ENCODE data around the gene UHRF2.
"Not testable (repeated sequence)": the region's sequence is repeated elsewhere in the genome, so short reads cannot be mapped to it uniquely, and the experiment has no call there.

UHRF2 gene

DNA sequence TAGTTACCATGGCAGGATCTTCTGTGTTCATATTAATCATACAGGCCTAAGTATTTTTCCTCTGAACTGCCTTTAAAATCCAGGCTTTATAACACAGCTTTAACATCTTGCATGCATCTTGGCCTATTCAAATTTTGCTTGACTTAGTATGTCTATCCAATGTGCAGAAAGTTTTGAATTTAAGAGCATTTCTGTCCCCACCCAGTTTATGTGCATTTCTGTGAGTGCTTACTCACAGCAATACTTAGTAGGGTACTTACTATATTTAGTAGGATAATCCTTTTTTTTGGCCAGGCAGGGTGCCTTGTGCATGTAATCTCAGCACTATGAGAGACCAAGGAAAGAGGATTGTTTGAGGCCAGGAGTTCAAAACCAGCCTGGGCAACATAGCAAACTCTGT is 18.0 kb downstream of the UHRF2 start:
- no peak for DNase-seq

DNA sequence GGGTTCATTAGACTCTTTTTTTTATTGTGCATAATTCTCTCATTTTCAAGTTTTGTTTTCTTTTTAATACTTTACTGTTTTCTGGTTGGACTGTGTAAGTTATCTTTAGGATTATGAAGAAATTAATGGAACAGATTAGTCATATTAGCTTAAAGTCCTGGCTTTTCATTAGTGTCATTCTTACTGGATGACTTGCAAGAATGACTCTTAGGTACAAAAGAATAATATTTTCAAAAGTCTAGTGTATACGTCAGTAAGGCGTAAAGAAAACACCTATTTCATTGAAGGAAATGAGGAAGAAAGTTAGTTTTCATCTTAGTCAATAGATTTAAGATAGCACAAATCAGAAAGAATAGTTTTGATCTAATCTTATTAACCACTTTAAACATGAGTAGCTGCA is 20.4 kb downstream of the UHRF2 start:
- no peak for DNase-seq

DNA sequence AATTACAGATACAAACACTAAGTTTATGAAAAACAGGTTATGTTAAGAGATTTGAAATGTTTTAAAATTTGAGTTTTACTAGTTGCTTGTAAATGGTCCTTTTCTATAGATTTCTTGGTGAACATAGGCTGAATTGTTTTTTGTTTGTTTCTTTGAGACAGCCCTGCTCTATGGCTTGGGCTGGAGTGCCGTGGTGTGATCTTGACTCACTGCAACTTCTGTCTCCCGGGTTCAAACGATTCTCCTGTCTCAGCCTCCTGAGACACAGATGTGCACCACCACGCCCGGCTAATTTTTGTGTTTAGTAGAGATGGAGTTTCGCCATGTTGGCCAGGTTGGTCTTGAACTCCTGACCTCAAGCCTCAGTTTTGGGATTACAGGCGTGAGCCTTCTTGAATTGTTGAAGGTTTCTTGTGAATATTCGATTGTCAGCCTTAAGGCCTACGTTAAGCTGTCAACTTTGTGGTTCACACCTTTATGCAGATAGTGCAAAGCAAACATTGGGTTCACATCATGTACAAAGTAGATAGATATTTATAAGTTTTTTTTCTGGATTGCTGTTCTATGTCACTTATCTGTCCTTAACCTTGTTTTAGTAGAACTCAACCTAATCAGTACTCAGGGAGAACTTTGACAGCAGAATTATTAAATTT is 26.2 kb downstream of the UHRF2 start:
- peak; percentile 26 for DNase-seq

DNA sequence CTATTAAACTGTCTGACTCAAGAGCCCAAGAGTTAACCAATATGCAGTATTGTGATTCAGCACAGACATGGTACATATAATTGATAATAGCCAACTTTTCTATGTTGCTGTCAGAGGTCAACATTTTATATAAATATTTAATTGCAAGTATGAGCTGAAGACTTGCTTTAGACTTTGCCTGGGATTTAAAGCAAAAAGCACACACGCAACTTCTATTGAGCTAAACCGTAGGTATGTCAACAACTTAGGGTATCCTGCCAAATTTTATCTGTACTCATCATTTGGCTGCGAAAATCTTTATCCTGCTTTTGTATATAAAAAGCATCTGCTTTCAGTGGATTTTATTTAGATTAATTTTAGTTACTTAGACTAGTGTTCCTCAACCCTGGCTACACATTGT is 27.4 kb downstream of the UHRF2 start:
- DNase-seq: no peak

DNA sequence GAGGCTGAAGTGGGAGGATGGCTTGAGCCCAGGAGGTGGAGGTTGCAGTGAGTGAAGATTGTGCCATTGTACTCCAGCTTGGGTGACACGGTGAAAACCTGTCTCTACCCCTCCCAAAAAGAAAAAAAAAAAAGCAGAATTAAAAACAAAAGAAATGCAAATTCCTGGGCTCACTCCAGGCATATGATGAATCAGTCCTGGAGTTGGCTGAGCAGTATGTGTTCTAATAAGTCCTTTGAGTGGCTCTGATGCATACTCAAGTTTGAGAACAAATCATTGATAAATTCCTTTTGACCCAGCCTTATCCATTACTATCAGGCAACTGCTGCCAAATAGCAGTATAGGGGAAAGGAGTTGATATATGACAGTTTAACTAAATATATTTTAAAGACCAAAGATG is 28.3 kb downstream of the UHRF2 start:
- DNase-seq: no peak

DNA sequence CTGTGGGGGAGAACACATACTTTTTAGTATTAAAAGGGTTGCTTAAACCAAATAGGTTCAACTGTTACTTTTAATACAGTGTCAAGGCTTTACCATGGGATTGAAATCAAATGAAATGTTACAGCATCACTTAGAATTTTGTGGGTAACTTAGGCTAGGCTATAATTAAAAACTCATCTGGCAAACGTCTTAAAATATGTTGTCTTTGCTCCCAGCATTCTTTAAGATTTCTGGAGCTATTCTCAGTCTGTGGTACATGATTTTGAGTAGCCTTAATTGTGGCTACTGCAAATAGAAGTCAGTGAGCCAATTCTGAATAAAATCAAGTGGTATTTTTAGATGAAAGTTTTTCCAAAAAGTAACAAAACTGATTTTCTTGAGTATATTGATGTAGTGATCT is 30.7 kb downstream of the UHRF2 start:
- no peak for DNase-seq

DNA sequence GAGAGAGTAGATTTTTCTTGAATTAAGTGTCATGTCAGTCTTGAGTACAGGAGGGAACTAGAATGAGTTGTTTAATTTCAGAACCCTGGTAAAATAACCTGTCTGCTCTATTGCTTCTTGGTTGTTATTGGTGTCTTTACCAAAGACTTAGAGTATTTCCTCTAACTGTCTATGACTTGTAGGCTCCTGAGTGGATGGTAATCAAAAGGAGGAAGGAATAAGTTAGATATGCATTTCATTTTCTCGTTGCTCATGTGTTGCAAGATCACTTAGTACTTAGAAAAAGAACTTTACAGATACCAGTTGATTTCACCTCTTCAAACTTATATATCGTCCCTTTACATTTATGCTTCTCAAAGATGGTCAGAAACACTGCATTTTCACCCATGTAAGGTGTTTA is 31.1 kb downstream of the UHRF2 start:
- DNase-seq: no peak

DNA sequence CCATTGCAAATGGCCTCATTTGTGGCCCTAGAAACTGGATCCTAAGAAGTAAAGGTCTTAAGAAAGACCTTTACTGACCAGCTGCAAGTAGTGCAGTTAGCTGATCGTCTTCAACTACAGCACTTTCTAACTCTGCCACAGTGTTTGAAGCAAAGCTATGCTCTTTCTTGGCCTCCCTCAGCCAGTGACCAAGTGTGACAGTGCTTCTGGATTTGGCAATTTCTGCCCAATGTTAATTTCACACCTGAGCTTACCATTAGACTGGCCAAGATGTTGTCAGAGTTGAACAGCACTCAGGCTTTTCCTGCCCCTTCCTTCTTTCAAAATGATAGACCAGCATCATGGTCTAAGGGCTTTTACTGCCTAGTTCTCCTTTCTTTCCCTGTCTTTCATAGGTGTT is 36.1 kb downstream of the UHRF2 start:
- DNase-seq: no peak

DNA sequence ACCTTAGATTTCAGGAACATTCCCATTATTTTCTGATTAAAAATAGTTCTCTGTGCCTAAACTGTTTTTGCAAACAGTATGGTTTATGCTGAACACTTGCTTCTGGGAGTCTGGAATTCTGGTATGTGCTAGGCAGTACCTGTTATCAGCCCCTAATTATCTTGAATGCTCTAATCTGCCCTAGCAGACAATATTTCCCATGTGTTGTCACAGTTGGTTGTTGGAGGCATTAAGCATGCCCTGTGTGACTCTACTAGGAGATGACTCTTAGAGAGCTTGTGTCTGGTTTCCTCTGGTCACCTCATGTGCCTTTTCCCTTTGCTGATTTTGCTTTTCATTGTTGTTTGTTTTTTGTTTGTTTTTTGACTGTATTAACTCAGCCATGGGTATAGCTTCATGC is 36.6 kb downstream of the UHRF2 start:
- no peak for DNase-seq

DNA sequence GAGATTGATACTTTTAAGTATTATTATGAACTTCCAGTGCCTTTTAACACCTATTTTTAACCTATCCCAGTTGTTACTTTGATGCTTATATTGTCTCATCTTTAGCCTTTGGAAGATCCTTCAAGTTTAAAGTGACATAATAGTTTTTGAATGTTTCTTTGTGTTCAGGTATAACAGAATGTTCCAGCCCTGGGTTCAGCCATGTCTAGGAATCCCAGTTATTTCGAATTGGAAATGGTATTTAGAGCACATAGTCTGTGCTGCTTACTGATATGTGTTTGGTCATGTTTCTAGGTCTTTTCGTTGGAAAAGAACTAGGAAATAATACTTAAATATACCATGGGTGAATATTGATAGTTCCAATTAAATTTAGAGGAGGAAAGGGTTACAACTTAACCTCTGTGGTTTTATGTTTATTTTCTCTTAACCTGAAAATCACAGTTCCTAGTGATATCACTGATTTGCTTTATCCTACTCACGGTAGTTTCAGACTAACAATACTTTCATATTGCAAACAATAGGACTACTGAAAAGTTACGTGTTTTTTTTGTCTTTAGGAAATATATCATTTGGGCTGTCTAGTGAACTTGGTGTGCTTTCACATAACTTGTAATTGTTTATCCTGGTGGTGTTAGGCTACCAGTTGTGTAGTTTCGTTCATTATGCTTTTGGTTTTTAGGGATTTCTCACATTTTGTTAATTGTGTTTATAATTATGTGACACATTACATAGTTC is 37.8 kb downstream of the UHRF2 start:
- DNase-seq: no peak

DNA sequence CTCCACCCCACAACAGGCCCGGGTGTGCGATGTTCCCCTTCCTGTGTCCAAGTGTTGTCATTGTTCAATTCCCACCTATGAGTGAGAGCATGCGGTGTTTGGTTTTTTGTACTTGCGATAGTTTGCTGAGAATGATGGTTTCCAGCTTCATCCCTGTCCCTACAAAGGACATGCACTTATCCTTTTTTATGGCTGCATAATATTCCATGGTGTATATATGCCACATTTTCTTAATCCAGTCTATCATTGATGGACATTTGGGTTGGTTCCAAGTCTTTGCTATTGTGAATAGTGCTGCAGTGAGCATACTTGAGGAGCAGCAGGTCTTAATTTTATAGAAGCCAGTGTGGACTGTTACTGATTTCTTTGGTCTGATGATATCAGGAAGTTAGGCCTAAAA is 42.3 kb downstream of the UHRF2 start:
- not testable (repeated sequence) for DNase-seq

DNA sequence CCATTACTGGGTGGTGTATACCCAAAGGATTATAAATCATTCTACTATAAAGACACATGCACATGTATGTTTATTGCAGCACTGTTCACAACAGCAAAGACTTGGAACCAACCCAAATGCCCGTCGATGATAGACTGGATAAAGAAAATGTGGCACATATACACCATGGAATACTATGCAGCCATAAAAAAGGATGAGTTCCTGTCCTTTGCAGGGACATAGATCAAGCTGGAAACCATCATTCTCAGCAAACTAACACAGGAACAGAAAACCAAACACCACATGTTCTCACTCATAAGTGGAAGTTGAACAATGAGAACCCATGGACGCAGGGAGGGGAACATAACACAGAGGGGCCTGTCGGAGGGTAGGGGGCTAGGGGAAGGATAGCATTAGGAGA is 45.7 kb downstream of the UHRF2 start:
- DNase-seq: not testable (repeated sequence)

DNA sequence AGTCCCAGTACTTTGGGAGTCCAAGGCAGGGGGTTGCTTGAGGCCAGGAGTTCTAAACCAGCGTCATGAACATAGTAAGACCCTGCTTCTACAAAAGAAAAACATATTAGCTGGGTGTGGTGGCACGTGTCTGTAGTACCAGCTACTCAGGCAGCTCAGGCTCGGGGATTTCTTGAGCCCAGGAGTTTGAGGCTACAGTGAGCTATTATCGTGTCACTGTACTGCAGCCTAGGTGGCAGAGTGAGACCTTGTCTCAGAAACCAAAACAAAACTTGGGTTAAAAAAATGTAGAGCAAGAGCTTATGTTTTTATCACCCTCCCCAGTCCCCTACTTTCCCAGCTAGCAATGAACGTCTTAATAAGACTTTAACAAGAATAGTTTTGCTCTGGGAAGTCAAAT is 46.7 kb downstream of the UHRF2 start:
- no peak for DNase-seq

DNA sequence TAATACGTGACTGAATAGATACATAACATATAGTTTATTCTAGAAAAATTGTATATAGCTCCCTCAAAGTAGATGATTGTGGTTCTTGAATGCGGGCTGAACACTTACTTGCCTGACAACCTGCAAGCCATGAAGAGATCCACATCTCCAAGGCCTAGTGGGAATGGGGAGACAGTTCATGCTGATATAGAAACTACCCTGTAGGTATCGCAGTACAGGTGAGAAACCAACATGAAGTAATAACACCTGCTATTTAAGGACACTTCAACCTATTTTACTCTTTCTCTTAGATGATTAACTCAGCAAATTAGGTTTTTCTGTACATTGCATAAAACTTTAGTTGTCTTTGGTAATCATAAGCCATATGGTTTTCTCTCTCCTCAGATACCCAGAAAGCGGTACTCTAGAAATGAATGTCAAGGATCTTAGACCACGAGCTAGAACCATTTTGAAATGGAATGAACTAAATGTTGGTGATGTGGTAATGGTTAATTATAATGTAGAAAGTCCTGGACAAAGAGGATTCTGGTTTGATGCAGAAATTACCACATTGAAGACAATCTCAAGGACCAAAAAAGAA is 47.3 kb downstream of the UHRF2 start:
- DNase-seq: no peak

DNA sequence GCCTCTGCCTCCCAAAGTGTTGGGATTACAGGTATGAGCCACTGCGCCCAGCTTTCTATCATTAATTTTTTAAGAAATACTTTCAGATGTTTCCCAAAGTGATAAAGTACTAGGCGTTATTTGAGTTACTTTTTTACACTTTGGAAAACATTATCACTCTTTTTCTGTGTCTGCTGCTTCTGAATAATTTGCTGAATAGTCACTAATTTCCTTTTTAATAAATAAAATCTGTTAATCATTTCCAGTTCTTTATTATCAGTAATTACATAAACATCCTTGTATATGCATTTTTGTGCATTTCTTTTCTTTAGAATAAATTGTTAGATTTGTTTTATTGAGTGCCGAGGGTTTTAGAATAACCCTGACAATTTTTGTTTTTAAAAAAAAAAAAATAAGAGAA is 48.6 kb downstream of the UHRF2 start:
- no peak for DNase-seq

DNA sequence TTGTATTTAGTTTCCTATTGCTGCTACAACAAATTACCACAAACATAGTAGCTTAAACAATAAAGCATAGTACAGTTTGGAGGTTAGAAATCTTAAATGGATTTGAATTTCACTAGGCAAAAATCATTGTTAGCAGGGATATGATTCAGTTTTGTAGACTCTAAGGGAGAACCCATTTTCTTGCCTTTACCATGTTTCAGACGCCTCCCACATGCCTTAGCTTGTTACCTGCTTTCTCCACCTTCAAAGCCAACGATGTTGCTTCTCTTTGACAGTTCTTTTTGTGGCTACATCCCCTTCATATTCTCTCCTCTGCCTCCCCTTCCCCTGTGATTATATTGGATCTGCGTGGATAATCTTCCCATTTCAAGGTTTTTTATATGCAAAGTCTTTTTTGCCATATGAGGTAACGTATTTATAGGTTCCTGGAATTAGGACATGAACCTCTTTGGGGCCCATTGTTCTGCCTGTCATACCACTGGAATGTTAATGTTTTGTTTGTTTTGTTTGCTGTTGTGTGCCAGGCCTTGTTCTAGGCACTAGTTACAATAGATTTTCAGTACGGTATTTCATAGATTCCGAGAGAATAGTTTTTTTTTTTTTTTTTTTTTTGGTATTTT is 54.1 kb downstream of the UHRF2 start:
- no peak for DNase-seq

DNA sequence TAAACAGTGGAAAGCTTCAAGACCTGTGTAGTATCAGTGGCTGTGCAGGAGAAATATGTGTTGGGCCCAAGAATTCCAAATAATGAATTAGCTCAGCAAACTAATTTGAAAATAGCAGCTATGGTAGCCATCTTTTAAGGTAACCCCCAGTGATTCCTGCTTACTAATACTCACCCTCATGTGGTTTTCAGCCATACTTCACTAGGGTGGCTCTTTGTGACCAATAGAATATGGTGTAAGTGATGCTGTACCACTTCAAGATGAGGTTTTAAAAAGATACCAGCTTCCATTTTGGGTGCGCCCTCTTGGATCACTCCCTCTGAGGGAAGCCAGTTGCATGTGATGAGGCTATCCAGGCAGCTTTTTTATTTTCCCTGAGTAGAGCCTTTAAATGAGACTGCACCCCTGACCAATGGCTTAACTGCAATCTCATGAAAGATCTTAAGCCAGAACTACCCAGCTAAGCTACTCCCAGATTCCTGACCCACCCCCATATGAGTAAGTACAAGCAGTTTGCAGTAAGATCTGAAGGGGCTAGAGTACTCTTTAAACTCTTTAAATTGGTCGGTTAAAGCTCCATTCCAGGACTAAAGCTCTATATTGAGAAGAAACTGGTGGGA is 58.3 kb downstream of the UHRF2 start:
- no peak for DNase-seq

DNA sequence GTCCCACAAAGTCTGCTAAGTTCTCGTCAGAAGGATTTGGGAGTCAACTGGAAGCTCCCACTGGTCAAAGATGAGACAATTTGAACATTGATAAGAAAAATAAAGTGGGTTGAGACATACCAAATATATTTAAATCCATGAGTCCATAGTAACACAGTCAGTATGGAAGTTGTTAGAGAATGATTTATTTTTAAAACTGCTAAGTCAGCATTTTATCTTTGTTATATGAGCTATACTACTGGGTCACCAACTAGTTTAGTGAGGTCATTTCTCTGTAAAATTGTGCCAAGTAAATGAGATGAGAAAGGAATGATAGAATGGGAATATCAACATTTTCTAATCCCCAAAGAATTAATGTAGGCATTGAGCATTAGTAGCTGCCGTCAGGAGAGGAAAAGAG is 60.2 kb downstream of the UHRF2 start:
- DNase-seq: no peak

DNA sequence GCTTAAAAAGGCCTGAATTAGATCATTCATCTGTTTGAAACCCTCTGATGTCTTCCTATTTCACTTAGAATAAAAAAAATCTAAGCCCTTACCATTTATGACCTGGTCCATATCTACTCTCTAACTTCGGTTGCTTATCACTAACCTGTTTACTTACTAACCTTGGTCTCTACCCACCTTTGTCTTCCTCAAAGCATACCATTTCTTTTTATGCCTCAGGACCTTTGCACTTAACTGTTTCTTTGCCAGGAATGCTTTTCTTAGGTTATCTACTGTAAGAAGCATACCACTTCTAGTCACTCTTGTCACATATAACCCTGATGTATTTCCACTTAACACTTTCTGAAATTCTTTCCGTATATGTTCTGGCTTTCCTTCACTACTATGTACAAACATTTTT is 67.0 kb downstream of the UHRF2 start:
- DNase-seq: no peak

DNA sequence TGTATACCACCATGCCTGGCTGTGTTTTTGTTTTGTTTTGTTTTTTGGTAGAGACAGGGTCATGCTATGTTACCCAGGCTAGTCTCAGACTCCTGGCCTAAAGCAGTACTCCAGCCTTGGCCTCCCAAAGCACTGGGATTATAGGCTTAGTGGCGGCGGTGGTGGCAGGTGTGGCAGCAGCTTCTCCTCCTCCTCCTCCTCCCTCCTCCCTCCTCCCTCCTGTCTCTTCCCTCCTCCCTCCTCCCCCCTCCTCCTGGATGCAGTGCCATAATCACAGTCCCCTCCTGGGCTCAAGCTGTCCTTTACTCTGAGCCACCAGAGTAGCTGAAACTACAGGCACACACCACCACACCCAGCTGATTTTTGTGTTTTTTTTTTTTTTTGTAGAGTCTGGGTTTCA is 71.2 kb downstream of the UHRF2 start:
- no peak for DNase-seq

DNA sequence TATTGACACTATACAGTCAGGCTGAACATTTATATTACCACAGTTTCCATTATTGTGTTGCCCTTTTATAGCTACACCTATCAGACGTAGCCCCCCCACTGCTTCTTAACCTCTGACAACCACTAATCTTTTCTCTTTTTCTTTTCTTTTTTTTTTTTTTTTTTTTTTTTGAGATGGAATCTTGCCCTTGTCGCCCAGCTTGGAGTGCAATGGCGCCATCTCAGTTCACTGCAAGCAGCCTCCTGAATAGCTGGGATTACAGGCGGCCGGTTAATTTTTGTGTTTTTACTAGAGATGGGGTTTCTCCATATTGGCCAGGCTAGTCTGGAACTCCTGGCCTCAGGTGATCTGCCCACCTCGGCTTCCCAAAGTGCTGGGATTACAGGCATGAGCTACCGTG is 75.4 kb downstream of the UHRF2 start:
- no peak for DNase-seq

DNA sequence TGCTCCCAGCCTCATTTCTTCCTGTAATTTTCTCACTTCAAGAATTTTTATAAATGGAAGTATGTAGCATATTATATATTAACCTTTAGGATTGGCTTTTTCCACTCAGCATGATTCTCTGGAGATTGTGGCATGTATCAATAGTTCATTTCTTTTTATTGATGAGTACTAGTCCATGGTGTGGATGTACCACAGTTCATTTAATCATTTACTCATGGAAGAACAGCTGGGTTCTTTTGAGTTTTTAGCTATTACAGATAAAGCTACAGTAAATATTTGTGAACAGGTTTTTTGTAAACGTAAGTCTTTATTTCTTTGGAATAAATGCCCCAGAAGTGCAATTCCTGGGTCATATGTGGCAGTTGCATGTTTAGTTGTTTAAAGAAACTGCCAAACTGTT is 76.1 kb downstream of the UHRF2 start:
- DNase-seq: no peak

DNA sequence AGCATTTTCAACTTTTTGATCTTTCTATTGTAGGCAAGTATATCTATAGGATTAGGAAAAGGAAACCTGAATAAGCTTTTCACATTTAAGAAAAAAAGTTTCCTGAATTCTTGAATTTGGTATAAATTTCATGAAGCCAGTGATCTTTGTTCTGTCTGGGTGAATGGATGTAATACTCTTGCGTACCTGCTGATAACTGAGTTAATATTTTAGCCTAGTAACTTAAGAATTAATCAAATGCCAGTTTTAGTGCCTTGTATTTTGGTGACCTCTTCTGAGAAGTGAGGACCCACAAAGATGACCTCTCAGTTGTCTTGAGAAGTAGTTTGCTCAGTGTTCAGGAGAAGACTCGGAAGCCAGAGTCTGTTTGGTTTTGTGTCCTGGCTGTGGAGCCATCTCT is 77.9 kb downstream of the UHRF2 start:
- DNase-seq: no peak

DNA sequence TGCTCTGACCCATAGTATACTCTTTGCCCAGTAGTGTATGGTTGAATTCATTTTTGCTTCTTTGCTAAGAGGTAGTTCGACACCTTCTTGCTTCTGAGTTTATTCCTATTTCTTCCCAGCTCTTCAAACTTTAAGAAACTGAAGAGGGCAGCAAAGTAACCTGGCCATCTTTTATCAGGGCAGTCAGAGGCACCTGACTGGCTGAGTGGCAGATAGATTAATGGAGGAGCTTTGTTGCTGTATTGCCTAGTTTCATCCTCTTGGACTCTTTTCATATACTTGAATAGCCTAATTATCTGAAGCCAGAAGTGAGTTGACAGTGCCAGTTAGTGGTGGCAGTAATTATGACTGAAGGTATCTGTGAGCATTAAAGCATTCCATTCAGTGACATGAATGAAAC is 82.5 kb downstream of the UHRF2 start:
- no peak for DNase-seq

Measured in CD4-positive, alpha-beta T cell treated with Interleukin-10 for 1 hour (primary cell).